RWPE2 (cell line): Measurements from ENCODE around the gene TSPYL2.
A peak's percentile ranks its signal among the peaks of the same experiment; 100 is the strongest.

ENCODE experiments used
- ATAC-seq: fragments of 200-7000 bp; cut with Tn5 transposase; 3 replicates; pipeline ENCODE4 v1.9.1; 2021; ENCODE audit warnings: low read depth
- DNase-seq: peaks from one replicate; pipeline ENCODE4 v3.0.0-alpha.2; 2020; ENCODE audit warnings: low spot score
- H3K27ac ChIP-seq: fragments of 450-650 bp; 2 replicates; pipeline ENCODE4 v1.5.1; 2017; ENCODE audit warnings: mild to moderate bottlenecking; ENCODE audit not compliant: poor library complexity, severe bottlenecking
- H3K27me3 ChIP-seq: fragments of 250-450 bp; sonication (Bioruptor Pico); 2 replicates; pipeline ENCODE4 v1.5.1; 2021; ENCODE audit warnings: mild to moderate bottlenecking, moderate library complexity; ENCODE audit not compliant: insufficient read depth, poor library complexity, severe bottlenecking
- H3K36me3 ChIP-seq: fragments of 250-450 bp; sonication (Bioruptor Pico); 2 replicates; pipeline ENCODE4 v1.5.1; 2020; ENCODE audit warnings: low read depth, mild to moderate bottlenecking, moderate library complexity
- H3K4me1 ChIP-seq: fragments of 250-450 bp; sonication (Bioruptor Pico); 2 replicates; pipeline ENCODE4 v1.5.1; 2021; ENCODE audit warnings: mild to moderate bottlenecking, moderate library complexity; ENCODE audit not compliant: insufficient read depth, poor library complexity, severe bottlenecking
- H3K4me3 ChIP-seq: fragments of 250-450 bp; sonication (Bioruptor Pico); 2 replicates; pipeline ENCODE4 v1.5.1; 2021; ENCODE audit warnings: mild to moderate bottlenecking, moderate library complexity; ENCODE audit not compliant: severe bottlenecking
- H3K9me3 ChIP-seq: fragments of 250-450 bp; sonication (Bioruptor Pico); 2 replicates; pipeline ENCODE4 v1.5.1; 2021; ENCODE audit warnings: mild to moderate bottlenecking, moderate library complexity; ENCODE audit not compliant: severe bottlenecking
- TF ChIP-seq, protein P1 (sequence below): fragments of 450-650 bp; IDR thresholded peaks from one replicate; pipeline ENCODE4 v1.5.1; 2017; ENCODE audit warnings: mild to moderate bottlenecking, moderate library complexity; ENCODE audit not compliant: poor library complexity, severe bottlenecking

The TSPYL2 gene

DNA sequence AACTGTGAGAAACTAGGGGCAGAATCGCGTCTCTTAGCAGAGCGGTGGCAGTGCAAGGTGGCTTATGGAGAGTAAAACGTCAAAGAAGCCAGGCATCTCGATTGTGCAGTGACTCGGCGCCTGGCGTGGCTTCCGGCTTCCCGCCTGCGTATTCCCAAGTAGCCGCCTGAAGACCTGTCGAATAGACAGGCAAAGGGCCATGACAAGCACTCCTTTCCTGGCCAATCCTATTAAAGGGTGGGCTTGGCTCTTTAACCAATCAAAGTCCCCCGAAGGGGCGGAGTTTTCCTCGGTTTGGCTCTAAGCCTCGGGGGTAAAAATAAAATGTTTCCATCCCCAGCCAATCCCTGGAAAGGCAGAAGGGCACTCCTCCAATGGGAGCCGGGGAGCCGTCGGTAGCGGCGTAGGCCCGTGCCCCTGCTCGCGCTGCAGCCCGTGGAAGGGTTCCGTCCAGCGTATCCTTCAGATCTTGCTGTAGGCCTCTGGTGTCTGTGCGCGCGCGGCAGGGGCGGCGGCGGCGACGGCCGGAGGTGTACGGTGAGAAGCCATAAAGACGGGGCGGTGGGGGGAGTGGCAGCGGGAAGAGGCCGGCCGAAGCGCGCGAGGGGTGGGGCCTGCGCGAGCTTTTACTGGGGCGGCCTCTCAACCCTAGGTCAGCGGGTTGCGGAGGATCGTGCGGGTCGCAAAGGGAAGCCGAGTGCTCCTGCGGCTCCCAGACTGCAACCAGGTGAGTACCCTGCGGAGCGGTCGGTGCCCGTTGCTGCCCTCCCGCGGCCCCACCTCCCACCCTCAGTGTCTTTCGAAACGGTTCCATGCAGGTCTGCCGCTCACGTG lies 11.8 kb downstream of the TSPYL2 start, which contains the start of gene KANTR:
KANTR (plus strand) TSS at position 395 of the 834 bp plus-strand sequence. CDS start 30,131 bp downstream, outside the sequence.
- Histone ChIP-seq H3K36me3 (no peaks in the 10 kb centered on the region), H3K4me1 (no peaks in the 10 kb centered on the region), H3K27me3 (no peaks in the 10 kb centered on the region), H3K27ac (peak within 1 kb of the TSS; percentile 76), H3K9me3 (no peaks in the 10 kb centered on the region), H3K4me3 (peak within 1 kb of the TSS; percentile 62)
- ATAC-seq (peak; percentile 87), DNase-seq (peak; percentile 85)
- TF ChIP-seq, protein P1, sequence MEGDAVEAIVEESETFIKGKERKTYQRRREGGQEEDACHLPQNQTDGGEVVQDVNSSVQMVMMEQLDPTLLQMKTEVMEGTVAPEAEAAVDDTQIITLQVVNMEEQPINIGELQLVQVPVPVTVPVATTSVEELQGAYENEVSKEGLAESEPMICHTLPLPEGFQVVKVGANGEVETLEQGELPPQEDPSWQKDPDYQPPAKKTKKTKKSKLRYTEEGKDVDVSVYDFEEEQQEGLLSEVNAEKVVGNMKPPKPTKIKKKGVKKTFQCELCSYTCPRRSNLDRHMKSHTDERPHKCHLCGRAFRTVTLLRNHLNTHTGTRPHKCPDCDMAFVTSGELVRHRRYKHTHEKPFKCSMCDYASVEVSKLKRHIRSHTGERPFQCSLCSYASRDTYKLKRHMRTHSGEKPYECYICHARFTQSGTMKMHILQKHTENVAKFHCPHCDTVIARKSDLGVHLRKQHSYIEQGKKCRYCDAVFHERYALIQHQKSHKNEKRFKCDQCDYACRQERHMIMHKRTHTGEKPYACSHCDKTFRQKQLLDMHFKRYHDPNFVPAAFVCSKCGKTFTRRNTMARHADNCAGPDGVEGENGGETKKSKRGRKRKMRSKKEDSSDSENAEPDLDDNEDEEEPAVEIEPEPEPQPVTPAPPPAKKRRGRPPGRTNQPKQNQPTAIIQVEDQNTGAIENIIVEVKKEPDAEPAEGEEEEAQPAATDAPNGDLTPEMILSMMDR = no peak

DNA sequence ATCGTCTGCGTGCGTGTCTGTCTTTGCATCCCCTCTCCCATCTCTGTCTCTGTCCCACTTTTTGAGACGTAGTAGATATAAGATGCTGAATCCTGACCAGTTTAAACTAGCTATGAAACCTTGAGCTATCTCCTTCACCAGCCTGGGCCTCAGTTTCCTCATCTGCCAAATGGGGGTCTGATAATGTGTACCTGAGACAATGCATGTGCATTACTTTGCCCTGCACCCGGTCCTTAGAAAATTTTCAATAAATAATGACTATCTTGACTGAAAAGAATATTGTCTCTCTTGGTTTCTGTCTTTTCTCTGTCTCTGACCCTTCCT lies 12.4 kb downstream of the TSPYL2 start:
- H3K4me1 ChIP-seq = no peaks in the 10 kb centered on the region
- ATAC-seq (no peak), DNase-seq (no peak)
- H3K36me3 ChIP-seq = no peaks in the 10 kb centered on the region
- no peaks in the 10 kb centered on the region for H3K27me3 ChIP-seq
- H3K9me3 ChIP-seq = no peaks in the 10 kb centered on the region
- TF ChIP-seq, protein P1 = no peak
- H3K4me3 ChIP-seq = peak overlapping the region; percentile 62
- H3K27ac ChIP-seq = peak overlapping the region; percentile 76

DNA sequence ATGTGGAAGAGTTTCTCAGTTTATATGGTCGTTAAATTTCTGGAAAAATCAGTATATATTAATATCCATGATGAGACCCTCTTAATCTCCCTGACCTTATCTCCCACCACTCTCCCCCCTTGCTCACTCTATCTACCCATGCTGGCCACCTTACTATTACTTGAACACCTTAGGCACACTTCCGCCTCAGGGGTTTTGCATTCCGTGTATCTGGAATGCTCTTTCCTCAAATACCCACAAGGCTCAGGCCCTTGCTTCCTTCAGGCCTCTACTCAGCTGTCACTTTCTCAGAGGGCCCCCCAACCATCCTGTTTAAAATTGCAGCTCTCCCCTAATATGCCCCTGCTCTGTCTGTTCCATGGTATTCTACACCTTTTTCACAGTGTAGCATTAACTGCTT lies 13.6 kb downstream of the TSPYL2 start:
- Histone ChIP-seq H3K4me1 (no peaks in the 10 kb centered on the region), H3K27ac (no peak overlapping the region), H3K9me3 (no peaks in the 10 kb centered on the region), H3K36me3 (no peaks in the 10 kb centered on the region), H3K27me3 (no peaks in the 10 kb centered on the region), H3K4me3 (no peak overlapping the region)
- no peak for ATAC-seq
- TF ChIP-seq, protein P1 = no peak
- no peak for DNase-seq

DNA sequence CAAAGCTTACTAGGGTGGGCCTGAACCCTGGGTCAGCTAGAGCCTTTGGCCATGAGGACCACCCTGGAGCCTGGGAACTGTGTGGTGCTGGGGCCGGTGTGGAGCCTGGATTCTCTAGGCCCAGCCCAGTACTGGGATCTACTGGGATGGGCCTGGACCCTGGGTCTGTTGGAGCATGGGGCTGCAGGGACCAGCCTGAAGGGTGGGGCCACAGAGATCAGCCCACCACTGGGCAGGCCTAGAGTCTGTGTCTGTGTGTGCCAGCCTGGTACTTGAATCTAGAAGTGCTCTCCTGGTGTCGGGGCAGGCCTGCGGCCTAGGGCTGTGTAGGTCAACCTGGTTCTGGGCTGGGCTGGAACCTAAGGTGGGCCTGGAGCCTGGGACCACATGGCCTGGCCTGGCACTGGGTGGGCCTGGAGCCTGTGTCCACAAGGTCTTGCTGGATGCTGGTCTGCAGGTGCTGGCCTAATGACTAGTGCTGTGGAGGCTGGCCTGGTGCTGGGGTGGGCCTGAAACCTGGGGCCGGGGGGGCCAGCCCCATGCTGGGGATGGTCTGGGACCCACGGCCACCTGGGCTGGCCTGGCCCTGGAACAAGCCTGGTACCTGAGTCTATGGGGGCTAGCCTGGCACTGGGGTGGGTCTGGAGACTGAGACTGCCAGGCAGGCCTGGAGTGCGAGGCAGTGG lies 32.8 kb downstream of the TSPYL2 start:
- TF ChIP-seq, protein P1 = no peak
- Histone ChIP-seq H3K36me3 (no peaks in the 10 kb centered on the region), H3K27ac (no peak overlapping the region), H3K4me1 (no peaks in the 10 kb centered on the region), H3K9me3 (no peaks in the 10 kb centered on the region), H3K4me3 (no peak overlapping the region), H3K27me3 (no peaks in the 10 kb centered on the region)
- DNase-seq (no peak), ATAC-seq (no peak)

DNA sequence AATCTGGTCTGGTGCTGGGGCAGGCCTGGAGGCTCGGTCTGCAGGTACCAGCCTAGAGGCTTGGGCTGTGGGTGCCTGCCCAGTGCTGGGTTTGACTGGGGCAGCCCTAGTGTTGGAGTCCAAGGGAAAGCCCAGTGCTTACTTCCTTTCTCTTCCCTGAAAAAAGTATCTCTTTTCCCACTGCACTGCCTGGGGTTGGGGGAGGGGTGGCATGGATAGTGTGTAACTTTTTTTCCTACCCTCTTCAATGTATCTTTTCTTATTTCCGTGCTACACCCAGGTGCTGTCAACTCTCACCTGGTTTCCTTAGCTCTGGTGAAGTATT lies 33.3 kb downstream of the TSPYL2 start:
- Histone ChIP-seq H3K27ac (no peak overlapping the region), H3K4me1 (no peaks in the 10 kb centered on the region)

More for the DNA sequence above, 33.3 kb downstream of the TSPYL2 start:
- Histone ChIP-seq H3K27me3 (no peaks in the 10 kb centered on the region), H3K4me3 (no peak overlapping the region), H3K9me3 (no peaks in the 10 kb centered on the region), H3K36me3 (no peaks in the 10 kb centered on the region)
- TF ChIP-seq, protein P1 = no peak
- no peak for DNase-seq
- ATAC-seq = no peak
